GM21447 (cell line): ENCODE measurements around the gene RPL19.

Experiments used
- ATAC-seq: cut with Tn5 transposase; IDR thresholded peaks from one replicate; pipeline ENCODE4 v1.9.1; 2021; ENCODE audit not compliant: unreplicated experiment

The RPL19 gene

DNA sequence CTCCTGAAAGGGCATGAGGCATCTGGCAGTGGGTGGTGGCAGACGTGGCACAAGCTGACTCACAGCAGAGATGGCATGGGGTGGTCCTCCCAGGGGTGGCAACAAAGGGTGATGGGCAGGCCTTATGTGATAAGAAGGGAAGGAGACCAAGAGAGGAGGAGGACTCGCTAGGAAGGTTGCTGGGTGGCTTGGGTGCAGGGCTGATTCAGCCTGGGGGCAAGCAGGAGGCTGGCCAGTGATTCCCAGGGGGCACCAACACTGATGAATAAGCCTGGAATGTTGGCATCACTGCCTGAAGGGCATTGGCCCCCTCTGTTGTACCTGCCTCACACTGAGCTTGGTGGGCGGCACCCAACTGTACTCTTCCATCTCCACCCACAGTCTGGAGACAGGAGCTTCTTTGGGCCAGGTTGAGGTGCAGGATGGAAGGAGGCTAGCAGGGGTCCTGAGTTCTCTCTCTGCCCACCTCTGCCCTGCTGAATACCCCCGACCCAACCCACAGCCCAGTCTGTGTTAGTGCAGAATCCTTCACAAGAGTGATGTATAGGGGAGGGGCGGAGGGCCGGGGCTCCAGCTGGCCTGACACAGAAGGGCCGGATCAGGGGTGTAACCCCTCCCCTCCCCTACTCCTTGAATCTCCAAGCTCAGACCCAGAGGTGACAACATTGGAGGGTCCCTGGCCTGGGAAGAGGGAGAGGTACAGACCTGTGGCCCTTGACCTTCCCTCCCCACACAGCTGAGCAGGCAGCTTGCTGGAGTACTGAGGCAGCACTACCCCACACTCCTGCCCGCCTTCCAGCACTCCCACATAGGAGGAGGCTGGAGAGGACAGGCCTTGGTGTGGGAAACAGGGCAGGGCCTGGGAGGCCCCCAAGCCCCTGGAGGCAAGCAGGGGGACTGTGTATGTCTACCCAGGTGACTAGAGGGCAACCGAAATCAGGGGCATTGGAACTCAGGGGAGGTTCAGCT is 23.1 kb downstream of the RPL19 start:
- ATAC-seq: no peak

DNA sequence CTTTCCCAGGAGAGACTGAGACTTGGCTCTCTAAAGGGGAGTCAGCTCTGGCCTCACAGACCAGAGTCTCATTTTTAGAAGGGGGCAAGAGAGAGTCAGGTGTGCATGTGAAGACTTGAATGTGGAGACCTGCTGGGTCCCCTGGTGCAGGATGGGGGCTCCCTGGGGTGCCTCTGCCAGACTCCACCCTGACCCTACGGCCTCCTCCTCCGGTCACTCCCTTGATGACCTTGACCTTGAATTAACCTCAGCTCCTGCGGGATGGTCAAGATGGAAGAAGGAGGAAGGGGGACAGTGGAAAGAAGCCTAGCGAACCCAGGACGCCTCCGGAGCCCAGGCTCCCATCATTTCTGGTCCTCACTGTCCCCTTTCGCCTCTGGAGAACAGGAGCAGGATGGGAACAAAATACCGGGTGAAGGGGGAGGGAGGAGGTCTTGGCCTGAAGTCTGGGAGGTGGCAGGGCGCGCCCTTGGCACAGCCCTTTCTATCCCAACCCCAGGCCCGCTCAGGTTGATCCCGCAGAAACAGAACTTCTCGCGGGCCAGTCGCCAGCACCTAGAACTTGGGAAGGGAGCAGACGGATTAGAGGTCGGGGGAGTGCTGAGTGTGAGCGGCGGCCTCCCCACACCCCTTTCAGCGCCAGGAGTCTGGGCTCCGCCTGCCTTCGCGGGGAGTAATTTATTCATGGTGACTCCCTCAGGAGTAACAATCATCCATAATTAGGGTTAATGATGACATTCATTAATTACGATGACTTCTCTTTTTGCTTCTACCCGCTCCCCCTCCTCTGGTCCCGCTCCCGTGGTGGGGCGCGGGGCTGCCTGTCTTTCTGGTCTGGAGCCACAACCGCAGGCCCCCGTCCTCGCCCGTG is 24.1 kb downstream of the RPL19 start:
- ATAC-seq: no peak

DNA sequence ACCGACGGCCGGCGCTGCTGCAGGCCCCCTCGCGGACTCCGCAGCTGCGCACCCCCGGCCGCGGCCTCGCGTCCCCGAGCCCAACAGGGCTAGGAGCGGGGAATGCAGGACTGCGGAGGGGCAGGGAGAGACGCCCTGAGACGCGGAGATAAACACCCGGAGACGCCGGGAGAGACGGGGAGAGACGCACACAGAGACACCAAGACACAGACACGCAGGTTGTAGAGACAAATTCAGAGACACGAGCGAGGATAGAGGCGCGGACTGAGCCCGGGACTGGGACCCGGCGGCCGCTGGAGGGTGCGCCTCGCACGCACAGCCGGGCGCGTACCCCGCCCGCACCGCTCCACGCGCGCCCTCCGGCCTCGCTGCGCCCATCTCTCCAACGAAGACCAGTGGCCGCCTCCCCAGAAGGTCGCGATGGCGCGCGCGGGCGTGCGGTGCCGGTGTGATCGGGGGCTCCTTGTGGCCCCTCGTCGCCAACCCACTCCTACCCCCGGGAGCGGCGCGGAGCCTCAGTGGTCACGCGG is 24.8 kb downstream of the RPL19 start:
- no peak for ATAC-seq

DNA sequence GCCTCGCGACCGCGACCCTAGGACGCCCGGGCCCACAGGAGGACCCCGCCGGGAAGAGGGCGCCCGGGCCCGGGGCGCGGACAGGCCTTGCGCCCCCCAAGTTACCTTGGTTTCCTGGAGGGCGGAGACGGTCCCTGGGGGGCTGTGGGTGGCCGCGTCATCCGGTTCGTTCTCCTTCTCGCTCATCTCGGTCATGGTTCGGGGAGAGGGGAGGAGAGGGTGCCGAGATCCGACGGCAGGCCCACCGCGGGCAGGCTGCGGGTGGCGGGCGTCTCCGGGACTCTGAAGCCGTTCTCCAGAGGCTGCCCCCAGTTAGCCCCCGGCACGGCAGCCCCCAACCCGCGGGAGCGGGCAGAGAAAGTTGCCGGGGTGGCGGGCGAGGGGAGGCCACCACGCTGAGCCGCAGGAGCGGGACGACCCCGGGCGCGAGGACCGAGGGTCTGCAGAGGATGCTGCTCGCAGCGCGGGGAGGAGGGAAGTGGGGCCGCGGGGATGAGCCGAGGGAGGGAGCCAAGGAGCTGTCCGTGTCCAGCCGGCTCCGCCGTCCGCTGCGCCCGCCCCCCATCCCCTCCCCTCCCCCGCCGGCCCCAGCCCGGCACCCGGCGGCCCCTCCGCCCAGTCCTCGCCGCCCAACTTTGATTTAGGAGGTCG is 25.4 kb downstream of the RPL19 start, which contains the start of gene STAC2:
Gene STAC2 (minus strand): TSS at position 638 of the 651 bp plus-strand sequence. CDS start 443 bp downstream, at position 195.
- no peak for ATAC-seq

DNA sequence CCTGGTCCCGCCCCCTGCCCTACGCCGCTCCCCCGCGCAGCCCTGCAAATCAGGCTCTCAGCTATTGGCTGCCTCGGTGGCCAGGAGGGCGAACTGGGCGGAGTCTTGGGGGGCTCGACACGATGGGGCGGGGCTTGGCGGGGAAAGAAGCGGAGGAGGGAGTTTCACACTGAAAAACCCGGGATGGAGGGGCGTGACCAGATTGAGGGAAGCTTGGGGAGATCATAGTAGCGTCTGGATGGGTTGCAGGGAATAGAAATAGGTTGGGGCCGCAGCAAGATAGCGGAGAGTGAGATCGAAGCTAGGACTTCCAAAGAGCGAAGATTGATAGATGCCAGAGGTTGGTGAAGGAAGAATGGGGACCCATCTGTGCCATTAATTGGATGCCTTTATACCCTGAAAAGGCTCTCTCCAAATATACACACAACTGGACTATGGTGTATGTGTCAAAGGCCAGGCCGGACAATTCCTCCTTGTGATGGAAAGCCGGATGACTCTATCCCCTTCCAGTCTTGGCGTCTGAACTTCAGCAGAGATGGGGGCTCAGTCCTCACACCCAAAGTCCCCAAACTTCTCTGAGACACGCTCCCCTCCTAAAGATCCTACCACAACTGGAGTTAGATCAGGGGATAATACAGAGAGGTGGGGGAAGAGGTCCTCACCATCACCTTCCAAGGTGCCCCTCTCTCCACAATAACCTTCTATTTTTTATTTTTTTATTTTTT is 26.0 kb downstream of the RPL19 start:
- ATAC-seq: no peak

DNA sequence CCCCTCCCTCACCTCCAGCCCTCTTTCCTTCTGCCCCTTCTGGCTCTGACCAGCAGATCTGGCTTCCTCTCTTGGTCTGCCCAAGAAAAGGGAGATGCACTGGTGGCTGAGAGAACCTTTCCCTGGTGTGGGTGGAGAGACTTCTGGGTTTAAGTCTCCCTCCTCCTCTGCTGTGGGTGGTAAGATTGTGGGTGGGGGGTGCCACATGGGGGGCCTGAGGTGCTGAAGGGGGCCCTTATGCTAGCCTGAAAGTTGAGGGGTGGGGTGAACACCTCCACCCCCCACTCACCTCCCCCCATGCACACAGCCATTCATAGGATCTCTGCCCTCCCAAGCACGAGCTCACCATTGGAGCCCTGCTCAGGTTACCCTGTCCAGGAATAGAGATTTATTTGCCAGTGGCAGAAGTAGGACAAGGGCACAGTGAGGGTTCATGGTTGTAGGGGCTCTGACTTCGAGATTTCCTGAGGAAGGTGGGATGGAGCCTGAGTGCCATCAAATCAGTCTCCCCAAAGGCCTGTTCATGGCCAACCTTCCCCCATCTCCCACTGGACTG is 27.4 kb downstream of the RPL19 start:
- ATAC-seq: no peak

DNA sequence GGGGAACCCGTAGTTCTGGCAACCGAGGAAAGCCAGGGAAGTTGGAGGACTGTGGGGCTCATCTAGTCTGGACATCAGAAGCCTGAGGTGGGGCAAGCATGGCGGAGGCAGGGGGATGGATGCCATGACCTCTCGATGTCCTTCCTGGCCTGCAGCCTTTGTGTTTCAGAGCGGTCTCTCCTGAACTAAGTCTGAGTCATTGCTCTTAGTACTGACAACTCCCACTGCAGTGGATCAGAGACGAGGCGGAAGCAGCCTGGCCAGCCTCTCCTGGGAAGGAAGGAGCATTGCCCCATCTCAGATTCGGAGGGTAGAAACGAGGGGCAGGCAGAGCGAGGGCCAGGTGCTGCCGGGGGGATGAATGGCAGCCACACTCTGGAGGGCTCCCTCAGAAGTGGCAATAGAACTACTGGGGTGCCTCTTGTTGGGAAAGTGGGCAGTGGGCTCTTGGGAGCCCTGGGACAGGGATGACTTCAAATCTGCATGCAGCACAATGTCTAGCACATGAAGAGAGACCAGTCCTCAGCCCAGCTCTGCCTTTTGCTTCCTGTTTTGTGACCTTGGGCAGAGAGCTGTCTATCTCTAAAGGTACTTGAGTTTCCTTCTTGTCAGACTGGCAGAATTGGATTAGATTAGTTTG is 29.3 kb downstream of the RPL19 start:
- no peak for ATAC-seq

DNA sequence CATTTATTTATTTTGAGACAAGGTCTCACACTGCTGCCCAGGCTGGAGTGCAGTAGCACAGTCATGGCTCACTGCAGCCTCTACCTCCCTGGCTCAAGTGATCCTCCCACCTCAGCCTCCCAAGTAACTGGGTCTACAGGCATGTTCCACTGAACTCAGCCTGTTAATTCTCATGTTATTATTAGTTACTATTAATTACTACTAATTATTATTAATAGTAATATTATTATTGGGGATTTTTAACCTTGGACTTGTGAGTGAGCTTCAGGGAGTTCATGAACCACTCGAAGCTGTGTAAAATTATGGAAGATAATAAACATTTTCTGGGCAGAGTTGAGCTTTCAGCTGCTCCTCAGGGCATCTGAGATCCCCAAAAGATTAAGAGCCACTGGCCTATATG is 30.3 kb downstream of the RPL19 start:
- no peak for ATAC-seq

DNA sequence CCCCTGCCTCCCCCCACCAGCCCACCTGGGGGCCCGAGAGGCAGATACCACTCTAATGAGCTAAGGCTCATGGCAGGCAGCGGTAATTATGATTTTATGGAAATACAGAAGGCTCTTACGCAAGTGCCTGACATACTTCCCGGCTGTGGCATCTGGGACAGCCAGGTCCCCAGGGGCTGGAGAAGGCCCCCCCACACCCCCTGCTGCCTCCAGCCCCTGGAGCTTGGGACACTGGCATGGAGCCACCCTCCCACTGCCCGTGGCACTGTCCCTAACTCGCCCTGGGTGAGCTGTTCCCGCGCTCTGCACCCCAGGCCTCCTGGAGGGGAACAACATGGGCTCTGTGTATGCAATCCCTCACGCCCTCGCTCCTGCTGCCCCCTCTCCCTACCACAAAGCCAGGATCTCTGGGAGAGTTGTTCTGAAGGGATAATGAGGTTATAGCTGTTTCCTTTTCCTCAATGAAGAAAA is 31.0 kb downstream of the RPL19 start:
- no peak for ATAC-seq

DNA sequence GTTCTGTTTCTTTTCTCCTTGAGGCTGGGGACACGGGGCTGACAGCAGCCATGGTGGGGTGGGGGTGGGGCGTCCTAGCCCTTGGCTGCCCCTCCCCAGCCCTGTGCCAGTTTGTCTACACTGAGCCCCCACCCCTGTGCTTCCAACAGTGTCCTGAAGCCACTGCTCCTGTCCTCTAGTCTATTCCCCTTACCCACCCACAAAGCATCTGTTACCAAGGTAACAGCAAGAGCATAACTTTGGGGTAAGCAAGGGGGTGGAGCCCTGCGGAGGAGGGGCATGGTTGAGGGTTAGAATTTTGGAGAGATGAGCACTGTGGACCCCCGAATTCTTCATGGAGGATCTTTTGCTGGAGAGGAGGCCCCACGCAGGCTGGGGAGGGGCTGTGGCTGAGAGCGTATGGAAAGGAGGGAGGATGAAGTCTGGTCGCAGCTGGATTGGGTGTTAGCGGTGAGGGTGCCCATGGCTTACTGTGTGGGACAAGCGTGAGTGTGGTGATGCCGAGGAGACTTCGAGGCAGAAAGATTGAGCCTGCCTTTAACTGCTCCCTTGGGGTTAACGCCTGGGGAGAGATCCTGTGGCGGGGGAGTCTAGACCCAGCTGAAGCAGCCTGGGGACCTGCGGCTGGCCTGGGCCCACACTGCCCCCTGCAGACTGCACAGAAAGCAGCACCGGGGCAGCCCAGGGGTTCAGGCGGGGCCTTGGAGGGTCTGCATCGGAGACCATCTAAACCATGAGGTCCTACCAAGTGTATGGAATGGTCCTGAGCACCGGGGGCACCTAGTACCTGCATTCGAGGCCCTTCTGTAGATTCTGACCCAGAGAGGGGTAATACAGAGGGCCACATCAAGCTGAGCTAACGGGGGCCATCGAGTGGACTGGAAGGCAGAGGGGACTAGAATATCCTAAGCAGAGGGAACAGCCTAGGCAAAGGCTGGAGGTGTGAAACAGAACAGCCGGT is 31.8 kb downstream of the RPL19 start:
- no peak for ATAC-seq

DNA sequence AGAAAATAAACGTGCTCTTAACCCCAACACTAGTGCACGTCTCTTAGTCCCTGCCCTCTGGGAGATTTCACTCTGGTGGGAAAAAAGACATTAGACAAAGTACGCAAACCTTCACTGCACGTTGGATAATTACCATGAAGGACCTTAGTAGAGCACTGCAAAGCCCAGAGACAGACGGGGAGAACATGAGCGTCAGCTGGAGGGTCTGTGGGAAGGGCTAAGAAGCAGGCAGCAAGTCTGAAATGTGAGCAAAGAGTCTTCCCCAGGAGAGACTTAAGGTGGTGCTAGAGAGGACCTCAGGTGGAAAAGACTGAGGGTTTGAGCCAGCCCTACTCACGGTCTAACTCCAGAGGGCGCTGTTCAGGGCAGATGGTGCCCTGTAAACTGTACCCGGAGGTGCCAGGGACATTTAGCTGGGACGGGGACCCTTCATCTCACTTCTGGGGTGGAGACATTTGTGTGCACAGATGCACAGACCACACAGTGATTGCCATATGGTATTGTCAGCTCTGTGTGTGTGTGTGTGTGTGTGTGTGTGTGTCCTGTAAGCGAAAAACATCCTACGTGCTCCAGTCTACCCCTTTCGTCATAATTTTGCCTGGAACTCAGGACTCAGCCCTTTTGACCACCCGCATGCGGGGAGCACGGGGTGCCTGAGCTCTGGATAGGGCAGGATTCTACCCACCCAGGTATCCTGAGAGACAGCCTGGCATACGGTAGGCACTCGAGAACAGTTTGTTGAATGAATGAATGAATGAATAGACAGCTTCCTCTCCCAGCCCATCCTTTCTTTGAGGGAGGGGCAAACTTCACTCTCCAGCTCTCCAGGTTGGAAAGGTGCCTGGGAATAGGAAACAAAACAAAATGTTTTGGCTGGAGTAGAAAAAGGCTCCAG is 35.7 kb downstream of the RPL19 start:
- ATAC-seq: no peak

DNA sequence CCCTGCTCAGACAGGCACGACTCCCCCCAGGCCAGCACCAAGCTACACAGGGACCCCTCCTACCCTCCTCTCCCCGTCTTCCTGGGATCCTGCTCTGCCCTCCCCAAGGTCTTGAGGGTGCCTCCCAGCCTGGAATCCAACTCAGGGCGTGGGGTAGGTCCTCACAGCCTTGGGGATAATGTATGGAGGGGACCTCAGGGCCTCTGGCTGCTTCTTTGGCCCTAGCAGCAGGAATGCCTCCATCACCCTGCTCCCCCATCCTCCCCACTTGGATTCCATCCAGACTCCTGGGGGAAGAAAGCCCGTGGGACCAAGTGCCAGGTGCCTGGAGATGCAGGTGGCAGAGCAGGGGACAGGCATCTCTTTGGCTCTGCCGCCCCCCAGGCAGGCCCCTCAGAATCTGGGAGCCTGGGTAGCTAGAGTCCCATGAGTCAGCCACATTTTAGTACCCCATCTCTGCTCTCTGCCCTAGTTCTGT is 36.4 kb downstream of the RPL19 start:
- no peak for ATAC-seq

DNA sequence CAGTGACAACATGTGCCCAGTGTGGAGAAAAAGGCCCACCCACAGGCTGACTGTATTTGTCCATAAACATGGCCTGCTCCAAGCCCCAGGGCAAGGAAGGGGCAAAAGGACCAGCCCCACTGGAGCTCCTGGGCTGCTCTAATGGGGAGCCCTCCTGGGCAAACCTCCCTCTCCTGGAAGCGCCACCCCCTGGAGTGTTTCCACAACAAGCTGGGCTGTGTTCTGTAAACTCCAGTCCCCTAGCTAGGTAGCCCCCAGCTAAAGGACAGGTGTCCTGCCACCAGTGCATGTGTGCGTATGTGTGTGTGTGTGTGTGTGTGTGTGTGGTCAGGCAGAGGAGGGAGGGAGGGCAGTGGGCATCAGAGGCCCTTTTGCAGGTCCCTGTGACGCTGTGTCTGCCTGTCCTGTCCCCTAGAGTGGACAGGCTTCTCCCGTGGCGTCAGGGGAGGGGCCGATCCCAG is 36.9 kb downstream of the RPL19 start:
- no peak for ATAC-seq

DNA sequence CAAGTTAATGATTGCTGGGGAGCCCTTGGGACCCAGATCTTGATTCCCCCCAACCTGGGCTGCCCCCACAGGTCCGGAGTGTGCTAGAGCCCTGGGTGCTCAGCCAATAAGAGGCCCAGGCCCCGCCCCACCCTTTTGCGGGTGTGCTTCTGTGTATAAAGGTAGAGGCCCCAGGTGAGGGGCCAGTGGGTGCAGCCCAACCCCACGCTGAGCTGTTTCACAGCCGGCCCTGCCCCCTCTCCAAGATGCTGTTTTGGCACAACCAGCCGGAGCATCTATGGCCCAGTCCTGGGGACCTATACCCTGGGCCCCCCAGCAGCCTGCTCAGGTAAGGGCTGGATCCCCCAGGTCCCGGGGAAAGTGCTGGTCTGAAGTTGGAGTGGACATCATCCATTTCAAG is 37.5 kb downstream of the RPL19 start:
- ATAC-seq: no peak

DNA sequence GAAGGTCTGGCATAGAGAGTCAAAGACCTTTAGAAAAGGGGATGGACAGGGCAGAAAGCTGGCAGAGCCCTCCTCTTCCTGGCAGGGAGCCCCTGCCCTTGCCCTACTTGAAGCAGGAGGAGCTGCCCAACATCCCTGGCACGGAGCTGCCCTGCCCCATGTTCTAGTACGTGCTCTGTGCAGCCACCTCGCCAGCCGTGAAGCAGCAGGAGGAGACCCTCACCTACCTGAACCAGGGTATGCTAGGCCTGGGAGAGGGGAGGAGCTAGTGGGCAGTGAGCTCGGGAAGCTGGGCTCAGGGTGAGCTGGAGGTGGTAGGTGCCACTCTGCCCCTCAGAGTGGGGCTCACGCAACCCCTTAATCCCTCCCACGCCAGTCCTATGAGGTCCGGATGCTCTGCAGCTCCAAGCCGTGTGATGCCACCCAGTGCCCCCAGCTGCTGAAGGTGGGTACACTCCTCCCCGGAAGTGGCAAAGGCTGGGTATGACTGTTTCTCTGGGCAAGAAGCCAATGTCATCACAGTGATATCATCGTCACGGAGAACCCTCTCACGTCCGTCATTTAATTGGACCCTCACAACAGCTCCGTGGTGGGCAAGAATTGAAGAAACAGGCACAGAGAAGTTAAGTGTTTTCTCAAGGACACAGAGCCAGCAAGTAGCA is 38.4 kb downstream of the RPL19 start:
- ATAC-seq: no peak

DNA sequence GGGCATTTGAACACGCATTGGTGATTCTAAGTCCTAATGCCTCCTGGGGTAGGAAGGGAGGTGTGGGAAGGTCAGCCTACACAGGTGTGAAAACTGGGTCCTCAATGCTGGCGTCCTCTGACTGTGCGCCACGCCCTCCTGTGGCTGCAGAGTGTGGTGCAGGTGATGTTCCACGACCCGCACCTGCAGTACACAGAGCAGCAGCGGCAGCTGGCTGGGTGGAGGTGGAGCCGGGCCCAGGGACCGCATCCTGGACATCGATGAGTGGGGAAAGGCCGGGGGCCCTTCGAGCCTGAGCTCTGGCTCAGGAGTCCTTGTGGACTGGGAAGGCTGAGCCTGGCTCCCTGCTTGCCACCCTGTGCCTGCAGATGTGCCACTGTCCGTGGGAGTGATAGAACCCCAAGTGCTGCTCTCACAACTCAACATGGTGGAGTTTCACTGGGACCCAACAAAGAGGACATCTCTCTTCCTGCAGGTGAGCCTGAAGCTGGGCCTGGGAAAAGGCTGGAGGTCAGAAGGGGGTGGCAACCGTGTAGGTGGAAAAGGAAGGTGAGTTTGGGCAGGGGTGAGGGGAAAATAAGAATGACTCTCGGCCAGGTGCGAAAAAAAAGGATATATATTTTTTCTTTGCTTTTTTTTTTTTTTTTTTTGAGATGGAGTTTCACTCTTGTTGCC is 39.7 kb downstream of the RPL19 start:
- no peak for ATAC-seq
